Peyer's patch (tissue), 4 donors: Measurements from ENCODE around the gene SEMA4D.

Experiments used
- CTCF ChIP-seq, 6 experiments: fragments of 450-650 bp in 4 of 6; fragments of 200-600 bp in 2 of 6; sonication (generic) in 1 of 6; IDR thresholded peaks; one replicate each; pipeline ENCODE4 v1.5.1; 2017 to 2019; ENCODE audit warnings: antibody characterized with exemption in 6 of 6, mild to moderate bottlenecking in 3 of 6, moderate library complexity in 1 of 6
- POLR2A ChIP-seq, 2 donors: fragments of 450-650 bp; IDR thresholded peaks; one replicate each; pipeline ENCODE4 v1.5.1; 2017; ENCODE audit warnings: antibody characterized with exemption in 2 of 2, mild to moderate bottlenecking in 2 of 2, moderate library complexity in 2 of 2

- TF ChIP-seq POLR2A (IDR thresholded peaks at IDR 0.05) (no peak), CTCF (IDR thresholded peaks at IDR 0.05) (no peak)
Measured at GRCh38 chr9:89436326-89436725, 61.6 kb downstream of the SEMA4D start.
